GM18505 (cell line): ENCODE results near the gene DHX29.
A peak's percentile ranks its signal among the peaks of the same experiment; 100 is the strongest.

Source experiments
- ATAC-seq: cut with Tn5 transposase; IDR thresholded peaks from one replicate; pipeline ENCODE4 v1.9.1; 2021; ENCODE audit not compliant: unreplicated experiment
- POLR2A ChIP-seq: IDR thresholded peaks from 4 replicates; pipeline ENCODE4 v1.6.1; 2011; ENCODE audit warnings: borderline replicate concordance; ENCODE audit not compliant: insufficient read depth, insufficient read length; ENCODE audit errors: extremely low read depth

The DHX29 gene

DNA sequence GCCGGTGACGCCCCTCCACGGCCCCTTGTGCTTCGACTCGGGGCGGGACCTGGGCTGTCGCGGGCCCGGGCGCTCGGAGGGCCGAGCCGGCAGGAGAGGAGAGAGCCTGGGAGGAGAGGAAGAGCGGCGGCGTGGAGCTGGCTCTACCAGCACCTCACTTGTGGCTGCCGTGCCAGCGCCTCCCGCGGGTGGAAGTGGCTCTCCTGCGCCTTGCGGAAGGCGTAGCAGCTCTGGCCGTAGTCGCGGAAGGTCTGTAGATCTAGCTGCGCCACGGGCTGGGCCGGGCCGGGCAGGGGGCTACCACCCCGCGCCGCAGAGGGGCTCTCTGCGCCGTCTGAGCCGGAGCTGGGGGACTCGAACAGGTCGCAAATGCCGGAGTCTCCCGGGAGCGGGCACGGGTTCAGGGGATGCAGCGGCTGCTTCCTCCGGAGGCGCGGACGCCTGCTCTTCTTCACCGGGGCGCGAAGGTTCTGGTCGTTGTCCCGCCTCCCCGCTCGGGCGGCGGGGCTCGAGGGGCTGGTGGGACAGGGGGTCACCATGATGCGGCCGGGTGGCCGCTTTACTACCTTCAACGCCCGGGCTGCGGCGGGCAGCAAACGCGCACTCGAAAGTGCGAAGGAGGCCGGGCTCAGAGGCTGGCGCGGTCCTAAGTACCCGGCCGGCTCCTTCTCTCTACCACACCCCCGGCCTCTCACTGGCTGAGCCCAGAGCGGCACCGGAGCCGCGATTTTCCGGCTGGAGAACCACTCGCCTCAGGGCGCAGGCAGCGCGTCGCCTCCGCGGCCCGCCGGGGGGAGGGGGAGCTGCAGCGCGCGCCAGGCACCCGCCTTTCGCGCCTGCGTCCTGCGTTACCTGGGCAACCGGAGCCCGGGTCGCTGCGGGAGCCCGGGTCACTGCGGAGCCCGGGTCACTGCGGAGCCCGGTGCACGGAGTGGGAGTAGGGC, 74.2 kb downstream of the DHX29 start, which contains the start of gene CCNO:
TSS of gene CCNO (minus strand) at position 624 of the 944 bp plus-strand sequence. CDS start at position 539, 85 bp downstream.
- no peak for TF ChIP-seq POLR2A
- ATAC-seq: peak; percentile 55

DNA sequence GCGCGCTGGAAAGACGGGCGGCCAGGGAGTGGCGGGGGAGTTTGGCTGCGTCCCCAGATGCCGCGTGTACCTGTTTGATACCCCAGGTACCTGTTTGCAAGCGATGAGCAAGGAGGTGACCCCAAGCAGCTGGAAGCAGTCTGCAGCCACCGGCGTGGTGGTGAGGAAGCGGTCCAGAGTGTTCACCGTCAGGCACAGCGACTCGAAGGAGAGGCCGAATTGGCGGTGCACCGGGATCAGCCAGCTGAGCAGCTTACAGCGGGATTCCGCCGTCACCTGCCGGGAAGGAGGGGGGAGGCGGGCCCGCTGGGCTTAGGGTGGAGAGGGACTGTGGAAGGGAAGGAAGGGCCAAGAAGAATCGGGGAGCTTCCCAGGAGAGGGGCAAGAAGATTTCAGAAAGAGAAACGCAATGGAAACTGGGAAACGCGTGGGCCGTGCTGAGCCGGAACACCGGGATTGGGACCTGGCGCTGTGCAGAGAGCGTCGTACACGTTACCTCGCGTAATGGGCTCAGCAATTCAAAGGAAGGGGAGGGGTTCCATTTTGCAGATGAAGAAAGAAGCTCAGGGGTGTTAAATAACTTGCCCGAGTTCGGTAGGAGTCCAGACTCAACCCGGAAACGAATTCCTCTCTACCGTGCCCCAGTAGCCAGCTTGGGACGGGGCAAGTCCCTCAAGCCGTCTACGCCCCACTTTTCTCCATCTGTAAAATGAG, 75.1 kb downstream of the DHX29 start:
- no peak for ATAC-seq
- no peak for TF ChIP-seq POLR2A

DNA sequence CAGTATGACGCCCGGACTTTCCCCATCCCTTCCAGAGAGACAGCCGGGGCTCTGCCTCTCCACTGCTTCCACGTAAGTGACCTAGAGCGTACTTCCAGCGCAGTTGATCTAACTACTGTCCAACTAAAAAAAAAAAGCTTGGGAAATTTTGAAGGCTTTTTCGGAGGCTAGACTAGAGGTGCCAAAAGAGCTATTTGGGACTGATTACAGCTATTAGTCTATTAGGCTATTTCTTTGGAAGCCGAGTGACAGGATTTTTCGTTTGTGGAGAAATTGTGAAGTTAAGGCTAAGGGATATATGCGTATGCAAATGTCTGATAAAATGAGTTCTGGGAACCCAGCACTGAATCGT, 75.6 kb downstream of the DHX29 start:
- ATAC-seq: no peak
- no peak for TF ChIP-seq POLR2A

DNA sequence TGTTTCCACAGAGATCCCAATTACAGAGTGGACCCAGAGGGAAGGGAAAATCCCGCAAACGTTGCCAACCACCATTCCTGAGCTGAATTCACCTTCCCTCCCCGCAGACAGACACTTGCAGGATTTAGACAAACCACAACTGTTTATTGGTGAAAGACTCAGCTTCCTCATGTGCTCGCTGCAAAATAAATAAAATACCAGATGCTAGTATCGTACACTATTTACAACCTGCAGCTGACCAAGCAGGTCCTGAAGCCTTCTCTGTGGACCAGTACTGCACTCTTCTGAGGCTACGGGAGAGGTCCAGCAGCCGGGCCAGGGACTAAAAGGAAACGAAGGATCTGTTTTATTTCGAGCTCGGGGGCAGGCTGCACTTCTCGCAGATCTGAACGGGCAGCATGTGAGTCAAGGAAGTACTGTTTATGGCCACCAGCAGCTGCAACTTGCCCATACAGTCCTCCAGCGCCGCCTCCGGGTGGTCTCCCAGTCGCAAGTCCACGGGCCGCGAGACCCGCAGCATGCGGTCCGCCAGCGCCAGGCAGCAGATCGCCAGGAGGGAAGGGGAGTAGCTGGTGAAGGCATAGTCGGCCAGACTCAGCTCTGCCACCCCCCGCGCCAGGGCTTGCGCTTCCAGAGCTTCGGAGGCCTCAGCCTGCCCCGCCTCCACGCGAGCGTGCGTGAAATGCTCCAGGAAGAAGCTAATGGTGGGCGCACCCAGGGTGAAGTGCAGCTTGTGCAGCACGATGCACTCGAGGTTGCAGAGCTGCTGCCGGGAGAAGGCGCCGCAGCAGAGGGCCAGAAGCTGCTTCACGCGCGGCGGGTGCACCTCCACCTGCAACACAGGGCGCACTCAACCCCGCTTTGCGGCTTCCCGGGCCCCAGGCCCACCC, 76.2 kb downstream of the DHX29 start:
- no peak for TF ChIP-seq POLR2A
- no peak for ATAC-seq

- TF ChIP-seq POLR2A: no peak
- ATAC-seq: no peak
These were observed 77.3 kb downstream of the DHX29 start for GRCh38 chr5:55230086-55230629.

GRCh38 chr5:55227664-55228430, 79.6 kb downstream of the DHX29 start:
- no peak for TF ChIP-seq POLR2A
- ATAC-seq: no peak

- peak; percentile 45 for ATAC-seq
- no peak for TF ChIP-seq POLR2A
These were observed 80.4 kb downstream of the DHX29 start, which contains the start of gene MCIDAS for GRCh38 chr5:55226934-55227663. TSS of gene MCIDAS (minus strand) at chr5:55227315. CDS start at chr5:55227138, 177 bp downstream.

DNA sequence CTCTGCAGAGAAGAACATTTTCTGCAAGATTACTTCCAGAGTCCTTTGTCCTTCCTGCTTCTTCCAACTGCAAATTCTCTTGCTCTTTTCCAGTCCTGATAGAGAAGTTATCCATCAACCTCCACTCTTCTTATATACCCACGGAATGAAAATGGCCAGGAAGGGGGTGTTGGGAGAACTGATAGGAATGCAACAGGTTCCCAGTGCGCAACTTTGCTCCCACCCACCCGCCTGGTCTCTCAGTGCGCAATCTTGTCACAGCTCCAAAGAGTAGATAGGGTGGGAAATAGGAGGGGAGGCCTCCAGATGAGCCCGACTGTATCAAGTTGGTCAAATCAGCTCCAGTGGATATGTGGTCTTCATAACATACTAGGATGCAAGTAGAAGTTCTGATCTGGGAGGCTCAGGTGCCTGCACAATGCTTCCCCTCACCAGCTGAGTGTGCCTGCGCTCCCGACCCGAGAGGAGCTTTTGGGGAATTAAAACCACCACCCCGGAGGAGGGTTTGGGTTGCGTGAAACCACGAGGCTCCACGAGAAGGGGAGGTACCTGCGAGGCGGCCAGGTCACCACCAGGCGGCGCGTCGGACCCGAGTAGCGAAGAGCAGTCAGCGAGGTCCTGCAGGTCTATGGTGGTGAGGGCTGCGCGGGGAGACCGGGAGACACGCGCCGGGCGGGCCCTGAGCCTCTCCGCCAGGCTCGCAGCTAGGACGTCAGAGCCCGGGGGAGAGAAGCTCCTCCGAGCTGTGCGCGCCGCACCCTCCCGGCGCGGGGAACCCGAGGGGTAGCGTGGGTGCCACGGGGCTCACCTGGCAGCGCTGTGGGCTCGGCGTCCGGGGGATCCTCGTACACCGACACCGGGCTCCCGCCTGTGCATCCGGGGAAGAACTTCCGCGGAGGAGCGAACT, 81.2 kb downstream of the DHX29 start:
- ATAC-seq: peak; percentile 59
- TF ChIP-seq POLR2A: no peak

GRCh38 chr5:55225346-55225745, 82.1 kb downstream of the DHX29 start:
- no peak for ATAC-seq
- no peak for TF ChIP-seq POLR2A

- ATAC-seq: no peak
These were observed 83.7 kb downstream of the DHX29 start for GRCh38 chr5:55223812-55224240.

More at GRCh38 chr5:55223812-55224240, 83.7 kb downstream of the DHX29 start:
- TF ChIP-seq POLR2A: no peak
